HL-60 (cell line): ENCODE data around the gene MLLT10.

Experiments
- DNase-seq, 2 experiments: peaks; one replicate each; pipeline ENCODE4 v3.0.0-alpha.2; 2010 to 2020; ENCODE audit warnings: low read depth in 1 of 2, low spot score in 1 of 2
- H3K27ac ChIP-seq: fragments of 250-450 bp; sonication (Bioruptor Pico); replicated peaks from 2 replicates; pipeline ENCODE4 v1.5.1; 2020; ENCODE audit warnings: mild to moderate bottlenecking, moderate library complexity
- H3K27me3 ChIP-seq: fragments of 250-450 bp; sonication (Bioruptor Pico); 2 replicates; pipeline ENCODE4 v1.5.1; 2021; ENCODE audit warnings: mild to moderate bottlenecking, moderate library complexity; ENCODE audit not compliant: insufficient read depth, poor library complexity, severe bottlenecking
- H3K4me3 ChIP-seq: replicated peaks from 2 replicates; pipeline ENCODE4 v1.5.1; 2011; ENCODE audit warnings: mild to moderate bottlenecking, control low read depth, low read length; ENCODE audit not compliant: insufficient read depth
- GABPA ChIP-seq: IDR thresholded peaks from 2 replicates; pipeline ENCODE4 v1.6.1; 2012; ENCODE audit warnings: low read depth
- POLR2AphosphoS5 ChIP-seq: IDR thresholded peaks from 2 replicates; pipeline ENCODE4 v1.6.1; 2012; ENCODE audit warnings: low read depth
- SPI1 ChIP-seq: IDR thresholded peaks from 2 replicates; pipeline ENCODE4 v1.6.1; 2012; ENCODE audit warnings: low read depth, mild to moderate bottlenecking, borderline replicate concordance
- TF ChIP-seq, protein P1 (sequence below): IDR thresholded peaks from 2 replicates; pipeline ENCODE4 v1.6.1; 2012; ENCODE audit warnings: low read depth; ENCODE audit not compliant: insufficient replicate concordance
- TF ChIP-seq, protein P2 (sequence below): IDR thresholded peaks from one replicate; pipeline ENCODE4 v1.5.1; 2011; ENCODE audit warnings: low read length, control low read depth, inconsistent platforms; ENCODE audit not compliant: insufficient read depth

MLLT10 gene

DNA sequence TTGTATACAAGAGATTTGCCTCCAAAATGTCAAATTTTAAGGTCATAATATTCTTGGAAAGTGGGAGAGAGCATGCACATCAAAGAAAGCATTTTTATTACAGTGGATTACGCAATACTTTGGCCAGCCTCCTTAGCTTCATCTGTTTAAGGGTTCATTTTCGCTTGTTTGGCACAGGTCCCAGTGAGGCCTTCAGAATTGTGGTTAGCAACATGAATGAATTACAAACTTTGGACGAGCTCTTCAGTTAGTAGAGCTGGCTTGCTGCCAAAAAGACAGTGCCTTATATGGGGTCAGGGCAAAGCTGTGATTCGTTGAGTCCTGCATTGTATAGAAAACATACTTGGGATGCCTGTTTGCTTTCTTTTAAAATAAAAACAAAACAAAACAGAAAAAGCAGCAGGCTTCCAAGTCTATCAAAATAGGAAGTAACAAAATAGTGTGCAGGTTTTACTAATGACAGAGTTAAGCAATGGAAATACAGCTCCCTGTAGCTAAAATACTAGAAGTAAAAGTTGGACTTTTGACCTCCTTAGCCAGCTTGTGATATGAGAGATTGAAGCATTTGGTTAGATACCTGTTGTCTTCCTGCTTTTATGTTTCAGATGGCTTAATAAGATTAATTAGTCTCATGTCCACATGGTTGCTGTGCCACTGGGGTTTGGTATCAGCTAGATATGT lies 190.8 kb downstream of the MLLT10 start:
- H3K4me3 ChIP-seq, result no peak overlapping the region
- H3K27ac ChIP-seq, result no peak overlapping the region; the same call in 1 of the 2 replicates
- no peaks in the 10 kb centered on the region for H3K27me3 ChIP-seq
- peak; percentile 34; the same call in 1 of the 2 replicates for TF ChIP-seq POLR2AphosphoS5
- TF ChIP-seq, protein P1, sequence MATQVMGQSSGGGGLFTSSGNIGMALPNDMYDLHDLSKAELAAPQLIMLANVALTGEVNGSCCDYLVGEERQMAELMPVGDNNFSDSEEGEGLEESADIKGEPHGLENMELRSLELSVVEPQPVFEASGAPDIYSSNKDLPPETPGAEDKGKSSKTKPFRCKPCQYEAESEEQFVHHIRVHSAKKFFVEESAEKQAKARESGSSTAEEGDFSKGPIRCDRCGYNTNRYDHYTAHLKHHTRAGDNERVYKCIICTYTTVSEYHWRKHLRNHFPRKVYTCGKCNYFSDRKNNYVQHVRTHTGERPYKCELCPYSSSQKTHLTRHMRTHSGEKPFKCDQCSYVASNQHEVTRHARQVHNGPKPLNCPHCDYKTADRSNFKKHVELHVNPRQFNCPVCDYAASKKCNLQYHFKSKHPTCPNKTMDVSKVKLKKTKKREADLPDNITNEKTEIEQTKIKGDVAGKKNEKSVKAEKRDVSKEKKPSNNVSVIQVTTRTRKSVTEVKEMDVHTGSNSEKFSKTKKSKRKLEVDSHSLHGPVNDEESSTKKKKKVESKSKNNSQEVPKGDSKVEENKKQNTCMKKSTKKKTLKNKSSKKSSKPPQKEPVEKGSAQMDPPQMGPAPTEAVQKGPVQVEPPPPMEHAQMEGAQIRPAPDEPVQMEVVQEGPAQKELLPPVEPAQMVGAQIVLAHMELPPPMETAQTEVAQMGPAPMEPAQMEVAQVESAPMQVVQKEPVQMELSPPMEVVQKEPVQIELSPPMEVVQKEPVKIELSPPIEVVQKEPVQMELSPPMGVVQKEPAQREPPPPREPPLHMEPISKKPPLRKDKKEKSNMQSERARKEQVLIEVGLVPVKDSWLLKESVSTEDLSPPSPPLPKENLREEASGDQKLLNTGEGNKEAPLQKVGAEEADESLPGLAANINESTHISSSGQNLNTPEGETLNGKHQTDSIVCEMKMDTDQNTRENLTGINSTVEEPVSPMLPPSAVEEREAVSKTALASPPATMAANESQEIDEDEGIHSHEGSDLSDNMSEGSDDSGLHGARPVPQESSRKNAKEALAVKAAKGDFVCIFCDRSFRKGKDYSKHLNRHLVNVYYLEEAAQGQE, result no peak
- peak; percentile 87 to 90 for DNase-seq

DNA sequence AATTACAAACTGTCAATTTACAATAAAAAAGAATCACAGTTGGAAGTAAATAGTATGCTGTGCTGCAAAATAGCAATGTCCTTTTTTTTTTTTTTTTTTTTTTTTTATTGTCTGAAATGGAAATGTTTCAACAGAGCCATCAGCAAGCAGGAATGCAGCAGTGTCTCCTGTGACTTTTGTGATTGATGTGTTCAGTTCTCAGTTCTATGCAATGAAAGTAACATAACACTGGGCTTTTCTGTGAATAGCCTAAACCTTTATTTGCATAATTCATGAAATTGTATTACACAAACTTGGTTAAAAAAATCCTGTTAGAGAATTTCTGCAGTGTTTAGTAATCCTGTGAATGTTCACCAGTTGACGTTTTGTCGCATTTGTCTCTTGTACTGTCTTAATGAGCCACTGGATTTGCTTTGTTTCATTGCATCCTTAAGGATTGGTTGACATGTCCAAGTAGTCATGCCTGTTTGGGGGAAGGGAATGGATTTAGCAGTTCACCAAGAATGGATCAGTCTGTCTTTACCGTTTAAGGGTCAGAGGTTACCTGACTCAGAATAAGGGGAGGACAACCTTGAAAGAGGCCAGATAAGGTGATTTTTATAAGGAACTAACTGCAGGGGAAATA lies 192.7 kb downstream of the MLLT10 start:
- DNase-seq, result no peak
- H3K27ac ChIP-seq, result no peak overlapping the region

DNA sequence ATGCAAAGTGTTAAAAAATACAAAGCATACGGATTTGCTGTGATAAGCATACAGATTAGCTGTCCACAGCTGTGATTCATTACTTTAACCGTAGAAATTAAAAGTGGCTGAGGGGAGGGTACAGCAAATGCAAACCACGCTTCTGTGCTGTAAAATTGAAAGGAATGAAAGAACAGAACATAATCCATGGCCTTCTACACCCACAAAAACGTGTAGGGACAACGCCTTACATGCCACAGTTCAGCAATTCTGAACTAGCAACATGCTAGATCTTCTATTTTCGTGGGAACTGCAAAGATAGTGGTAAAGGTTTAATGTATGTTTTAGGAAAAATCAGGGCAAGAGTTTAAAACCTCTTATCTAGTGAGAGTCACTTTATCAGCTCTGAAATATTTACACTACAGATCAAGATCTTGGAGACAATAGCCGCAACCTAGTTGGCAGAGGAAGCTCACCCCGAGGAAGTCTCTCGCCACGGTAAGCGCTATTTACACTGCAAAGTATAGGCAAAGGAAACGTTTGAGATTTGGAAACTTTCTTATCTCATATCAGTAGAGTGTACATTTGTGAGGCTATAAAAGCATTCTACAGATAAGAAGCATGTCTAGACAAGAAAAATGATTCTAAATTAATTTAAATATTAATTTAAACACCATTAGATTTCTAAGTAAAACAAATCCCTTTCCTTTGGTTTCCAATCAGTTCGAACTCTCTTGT lies 193.6 kb downstream of the MLLT10 start:
- H3K4me3 ChIP-seq, result no peak overlapping the region

More for the DNA sequence above, 192.7 kb downstream of the MLLT10 start:
- TF ChIP-seq, protein P1, result no peak
- TF ChIP-seq, protein P2, sequence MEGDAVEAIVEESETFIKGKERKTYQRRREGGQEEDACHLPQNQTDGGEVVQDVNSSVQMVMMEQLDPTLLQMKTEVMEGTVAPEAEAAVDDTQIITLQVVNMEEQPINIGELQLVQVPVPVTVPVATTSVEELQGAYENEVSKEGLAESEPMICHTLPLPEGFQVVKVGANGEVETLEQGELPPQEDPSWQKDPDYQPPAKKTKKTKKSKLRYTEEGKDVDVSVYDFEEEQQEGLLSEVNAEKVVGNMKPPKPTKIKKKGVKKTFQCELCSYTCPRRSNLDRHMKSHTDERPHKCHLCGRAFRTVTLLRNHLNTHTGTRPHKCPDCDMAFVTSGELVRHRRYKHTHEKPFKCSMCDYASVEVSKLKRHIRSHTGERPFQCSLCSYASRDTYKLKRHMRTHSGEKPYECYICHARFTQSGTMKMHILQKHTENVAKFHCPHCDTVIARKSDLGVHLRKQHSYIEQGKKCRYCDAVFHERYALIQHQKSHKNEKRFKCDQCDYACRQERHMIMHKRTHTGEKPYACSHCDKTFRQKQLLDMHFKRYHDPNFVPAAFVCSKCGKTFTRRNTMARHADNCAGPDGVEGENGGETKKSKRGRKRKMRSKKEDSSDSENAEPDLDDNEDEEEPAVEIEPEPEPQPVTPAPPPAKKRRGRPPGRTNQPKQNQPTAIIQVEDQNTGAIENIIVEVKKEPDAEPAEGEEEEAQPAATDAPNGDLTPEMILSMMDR, result no peak
- TF ChIP-seq GABPA (no peak), SPI1 (no peak), POLR2AphosphoS5 (no peak)
- H3K4me3 ChIP-seq, result no peak overlapping the region
- H3K27me3 ChIP-seq, result no peaks in the 10 kb centered on the region

More for the DNA sequence above, 193.6 kb downstream of the MLLT10 start:
- DNase-seq, result no peak
- Histone ChIP-seq H3K27ac (no peak overlapping the region), H3K27me3 (no peaks in the 10 kb centered on the region)
- TF ChIP-seq POLR2AphosphoS5 (no peak), SPI1 (no peak), GABPA (no peak)
- TF ChIP-seq, protein P1, result no peak
- TF ChIP-seq, protein P2, result no peak
